Peyer's patch (tissue), 4 donors: ENCODE measurements around the gene HSD17B11. TPM values are rescaled to one million over a fixed set of nuclear protein-coding genes. Genes with fewer than 3 reads are reported as not detected.
"Not testable (repeated sequence)": the region's sequence is repeated elsewhere in the genome, so short reads cannot be mapped to it uniquely, and the experiment has no call there.

Source experiments
- DNase-seq, 3 donors: peaks; one replicate each; pipeline ENCODE4 v3.0.0-alpha.2; 2017 to 2019
- H3K27ac ChIP-seq, 4 donors: fragments of 200-600 bp; sonication (generic); one replicate each; pipeline ENCODE4 v1.5.1; 2016 to 2019
- H3K27me3 ChIP-seq, 2 donors: fragments of 200-600 bp; sonication (generic); one replicate each; pipeline ENCODE4 v1.5.1; 2019
- H3K36me3 ChIP-seq, 3 donors: fragments of 200-600 bp; sonication (generic); one replicate each; pipeline ENCODE4 v1.5.1; 2016 to 2019
- H3K4me1 ChIP-seq, 4 donors: fragments of 200-600 bp; sonication (generic); one replicate each; pipeline ENCODE4 v1.5.1; 2016 to 2019
- H3K4me3 ChIP-seq, 4 donors: fragments of 200-600 bp; sonication (generic); 1 replicate in 3 of 4; 2 replicates in 1 of 4; pipeline ENCODE4 v1.5.1; 2016 to 2019; ENCODE audit warnings: mild to moderate bottlenecking in 1 of 4
- H3K9me3 ChIP-seq, 4 donors: fragments of 200-600 bp; sonication (generic); one replicate each; pipeline ENCODE4 v1.5.1; 2016 to 2019; ENCODE audit warnings: mild to moderate bottlenecking in 1 of 4
- POLR2A ChIP-seq, 2 donors: fragments of 450-650 bp; IDR thresholded peaks; one replicate each; pipeline ENCODE4 v1.5.1; 2017; ENCODE audit warnings: antibody characterized with exemption in 2 of 2, mild to moderate bottlenecking in 2 of 2, moderate library complexity in 2 of 2
- total RNA-seq, 4 donors: library from RNA; depleted of rRNA; stranded (reverse); fragments of >200 nt; gene quantifications; one replicate each; pipeline ENCODE4 v1.1.0, GENCODE V29; 2016
- TF ChIP-seq, protein P1 (sequence below), 6 experiments: fragments of 450-650 bp in 4 of 6; fragments of 200-600 bp in 2 of 6; sonication (generic) in 1 of 6; IDR thresholded peaks; one replicate each; pipeline ENCODE4 v1.5.1; 2017 to 2019; ENCODE audit warnings: antibody characterized with exemption in 6 of 6, mild to moderate bottlenecking in 3 of 6, moderate library complexity in 1 of 6

The HSD17B11 gene
- total RNA-seq, 4 donors from 2014 or later: 81.7 to 873 (median 330) TPM

- Histone ChIP-seq H3K4me1 (peaks cover 0 to 29% (median 6%) of the 10 kb centered on the region in 4 donors), H3K9me3 (no peaks in the 10 kb centered on the region), H3K36me3 (no peaks in the 10 kb centered on the region), H3K4me3 (no peak overlapping the region), H3K27me3 (no peaks in the 10 kb centered on the region), H3K27ac (no peak overlapping the region)
- no peak for TF ChIP-seq POLR2A (IDR thresholded peaks at IDR 0.05)
- TF ChIP-seq, protein P1, sequence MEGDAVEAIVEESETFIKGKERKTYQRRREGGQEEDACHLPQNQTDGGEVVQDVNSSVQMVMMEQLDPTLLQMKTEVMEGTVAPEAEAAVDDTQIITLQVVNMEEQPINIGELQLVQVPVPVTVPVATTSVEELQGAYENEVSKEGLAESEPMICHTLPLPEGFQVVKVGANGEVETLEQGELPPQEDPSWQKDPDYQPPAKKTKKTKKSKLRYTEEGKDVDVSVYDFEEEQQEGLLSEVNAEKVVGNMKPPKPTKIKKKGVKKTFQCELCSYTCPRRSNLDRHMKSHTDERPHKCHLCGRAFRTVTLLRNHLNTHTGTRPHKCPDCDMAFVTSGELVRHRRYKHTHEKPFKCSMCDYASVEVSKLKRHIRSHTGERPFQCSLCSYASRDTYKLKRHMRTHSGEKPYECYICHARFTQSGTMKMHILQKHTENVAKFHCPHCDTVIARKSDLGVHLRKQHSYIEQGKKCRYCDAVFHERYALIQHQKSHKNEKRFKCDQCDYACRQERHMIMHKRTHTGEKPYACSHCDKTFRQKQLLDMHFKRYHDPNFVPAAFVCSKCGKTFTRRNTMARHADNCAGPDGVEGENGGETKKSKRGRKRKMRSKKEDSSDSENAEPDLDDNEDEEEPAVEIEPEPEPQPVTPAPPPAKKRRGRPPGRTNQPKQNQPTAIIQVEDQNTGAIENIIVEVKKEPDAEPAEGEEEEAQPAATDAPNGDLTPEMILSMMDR (IDR thresholded peaks at IDR 0.05): no peak
- DNase-seq: no peak
Measured at GRCh38 chr4:87426865-87427517, 36.0 kb upstream of the HSD17B11 start.

DNA sequence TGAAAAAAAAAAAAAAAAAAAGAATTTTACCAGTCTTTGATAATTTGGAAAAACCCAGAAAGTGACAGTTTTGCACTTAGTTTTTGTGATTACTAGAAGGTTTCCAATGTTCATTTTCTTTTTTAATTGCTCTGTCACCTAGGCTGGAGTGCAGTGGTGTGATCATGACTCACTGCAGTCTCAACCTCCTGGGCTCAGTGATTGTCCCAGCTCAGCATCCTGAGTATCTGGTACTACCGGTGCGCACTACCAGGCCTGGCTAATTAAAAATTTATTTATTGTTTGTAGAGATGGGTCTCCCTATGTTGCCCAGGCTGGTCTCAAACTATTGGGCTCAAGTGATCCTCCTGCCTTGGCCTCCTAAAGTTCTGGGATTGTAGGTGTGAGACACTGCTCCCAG lies 34.7 kb upstream of the HSD17B11 start:
- DNase-seq: no peak
- H3K9me3 ChIP-seq: no peaks in the 10 kb centered on the region
- H3K27ac ChIP-seq: no peak overlapping the region
- no peaks in the 10 kb centered on the region for H3K27me3 ChIP-seq
- TF ChIP-seq, protein P1 (IDR thresholded peaks at IDR 0.05): no peak
- TF ChIP-seq POLR2A (IDR thresholded peaks at IDR 0.05): no peak
- no peak overlapping the region for H3K4me3 ChIP-seq
- peaks cover 0 to 39% (median 13%) of the 10 kb centered on the region in 4 donors for H3K4me1 ChIP-seq
- no peaks in the 10 kb centered on the region for H3K36me3 ChIP-seq

GRCh38 chr4:87424099-87424543 lies 33.1 kb upstream of the HSD17B11 start:
- peak overlapping the region in 2 of 4 donors; percentile 55 to 70 for H3K4me3 ChIP-seq
- not testable (repeated sequence) for H3K36me3 ChIP-seq, H3K27me3 ChIP-seq, DNase-seq, H3K9me3 ChIP-seq
- H3K4me1 ChIP-seq: peaks cover 0 to 49% (median 13%) of the 10 kb centered on the region in 4 donors
- peak overlapping the region in 1 of 4 donors; percentile 35 for H3K27ac ChIP-seq

DNA sequence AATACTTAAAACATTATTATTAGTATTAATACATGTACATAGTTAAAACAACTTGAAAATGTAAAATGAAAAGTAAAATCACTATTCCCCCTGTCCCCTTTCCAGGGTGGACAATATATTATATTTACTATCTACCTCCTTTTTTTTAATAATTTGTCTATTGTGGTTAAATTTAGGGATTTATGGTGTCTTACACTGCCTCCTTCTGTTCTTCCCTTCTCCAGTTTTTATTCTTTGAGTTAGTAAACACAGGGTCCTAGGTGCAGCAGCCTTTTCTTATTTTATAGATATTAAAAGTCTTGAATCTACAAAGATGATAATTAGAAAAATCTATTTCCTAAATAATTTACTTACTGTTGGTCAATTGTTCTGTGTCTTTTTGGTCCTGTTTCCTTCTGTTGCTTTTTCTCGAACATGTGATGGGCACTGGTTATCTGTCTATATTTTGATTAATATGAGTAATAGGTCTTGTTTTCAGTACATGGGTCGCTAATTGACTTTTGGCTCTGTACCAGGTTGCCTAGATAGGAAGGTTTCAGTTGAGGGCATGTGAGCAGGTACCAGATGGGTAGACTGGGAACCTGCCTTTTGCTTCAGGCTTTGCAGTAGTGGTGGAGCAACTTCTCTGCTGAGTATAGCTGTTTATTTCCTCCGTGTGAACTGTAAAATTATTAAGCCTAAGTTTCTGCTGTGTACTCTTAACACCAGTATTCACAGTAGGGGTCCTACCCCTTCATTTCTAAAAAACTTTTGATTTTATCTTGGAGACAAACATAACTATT lies 32.5 kb upstream of the HSD17B11 start:
- Histone ChIP-seq H3K27me3 (no peaks in the 10 kb centered on the region), H3K27ac (peak overlapping the region in 3 of 4 donors; percentile 82 to 93 (median 90)), H3K36me3 (no peaks in the 10 kb centered on the region), H3K4me1 (peaks cover 0 to 49% (median 13%) of the 10 kb centered on the region in 4 donors), H3K4me3 (peak overlapping the region; percentile 55 to 71 (median 70)), H3K9me3 (no peaks in the 10 kb centered on the region)
- DNase-seq: no peak
- TF ChIP-seq POLR2A (IDR thresholded peaks at IDR 0.05): no peak
- TF ChIP-seq, protein P1 (IDR thresholded peaks at IDR 0.05): peak in 1 of 6 experiments; percentile 18

- Histone ChIP-seq H3K27ac (peak within 1 kb of the TSS; percentile 82 to 93 (median 88)), H3K9me3 (no peaks in the 10 kb centered on the region), H3K4me1 (peaks cover 0 to 49% (median 13%) of the 10 kb centered on the region in 4 donors), H3K36me3 (no peaks in the 10 kb centered on the region), H3K4me3 (peak within 1 kb of the TSS; percentile 55 to 71 (median 70)), H3K27me3 (no peaks in the 10 kb centered on the region)
- TF ChIP-seq POLR2A (IDR thresholded peaks at IDR 0.05): peak; percentile 57 to 82
- TF ChIP-seq, protein P1 (IDR thresholded peaks at IDR 0.05): peak in 1 of 6 experiments; percentile 6
- DNase-seq: peak; percentile 95 to 98 (median 96)
Measured at GRCh38 chr4:87422104-87423052, 31.4 kb upstream of the HSD17B11 start, which contains the start of gene NUDT9. Gene NUDT9 (plus strand): TSS chr4:87422573. CDS start chr4:87422906, 333 bp downstream.
